Trophoblast cell (in vitro differentiated cells and primary cell): ENCODE data around the gene SELENOM.
"Not testable (repeated sequence)": the region's sequence is repeated elsewhere in the genome, so short reads cannot be mapped to it uniquely, and the experiment has no call there.

ENCODE experiments used
- DNase-seq, 2 donors: peaks; one replicate each; pipeline ENCODE4 v3.0.0-alpha.2; 2016
- H2AFZ ChIP-seq: 2 replicates; pipeline ENCODE4 v1.6.1; 2013; ENCODE audit warnings: low read length, moderate library complexity, mild to moderate bottlenecking; ENCODE audit not compliant: insufficient read depth, poor library complexity
- H2AK5ac ChIP-seq: 2 replicates; pipeline ENCODE4 v1.6.1; 2013; ENCODE audit warnings: mild to moderate bottlenecking, low read length
- H2BK120ac ChIP-seq: 2 replicates; pipeline ENCODE4 v1.6.1; 2013; ENCODE audit warnings: low read length, mild to moderate bottlenecking, moderate library complexity; ENCODE audit not compliant: insufficient read depth, poor library complexity
- H2BK12ac ChIP-seq: 2 replicates; pipeline ENCODE4 v1.6.1; 2013; ENCODE audit warnings: mild to moderate bottlenecking, low read length, moderate library complexity
- H2BK5ac ChIP-seq: 2 replicates; pipeline ENCODE4 v1.6.1; 2013; ENCODE audit warnings: low read length, low read depth, moderate library complexity, mild to moderate bottlenecking; ENCODE audit not compliant: poor library complexity
- H3K14ac ChIP-seq: 2 replicates; pipeline ENCODE4 v1.6.1; 2013; ENCODE audit warnings: mild to moderate bottlenecking, low read length
- H3K18ac ChIP-seq: 2 replicates; pipeline ENCODE4 v1.6.1; 2013; ENCODE audit warnings: mild to moderate bottlenecking, low read length
- H3K23ac ChIP-seq: 2 replicates; pipeline ENCODE4 v1.6.1; 2013; ENCODE audit warnings: low read length
- H3K27ac ChIP-seq: 2 replicates; pipeline ENCODE4 v1.5.1; 2013; ENCODE audit warnings: low read depth, mild to moderate bottlenecking, inconsistent platforms, low read length, moderate library complexity
- H3K27me3 ChIP-seq: 2 replicates; pipeline ENCODE4 v1.6.1; 2013; ENCODE audit warnings: inconsistent platforms, mild to moderate bottlenecking, low read length, moderate library complexity; ENCODE audit not compliant: insufficient read depth
- H3K36me3 ChIP-seq, 2 experiments: 1 replicate in 1 of 2; 2 replicates in 1 of 2; pipeline ENCODE4 v1.6.1; 2013; ENCODE audit warnings: low read length in 2 of 2, mild to moderate bottlenecking in 2 of 2, moderate library complexity in 1 of 2; ENCODE audit not compliant: insufficient read depth in 2 of 2, control insufficient read depth in 1 of 2
- H3K4ac ChIP-seq: 2 replicates; pipeline ENCODE4 v1.6.1; 2013; ENCODE audit warnings: low read depth, mild to moderate bottlenecking, low read length, moderate library complexity
- H3K4me1 ChIP-seq, 2 experiments: 1 replicate in 1 of 2; 2 replicates in 1 of 2; pipeline ENCODE4 v1.6.1; 2013; ENCODE audit warnings: low read length in 2 of 2, mild to moderate bottlenecking in 2 of 2, moderate library complexity in 1 of 2; ENCODE audit not compliant: insufficient read depth in 2 of 2, control insufficient read depth in 1 of 2
- H3K4me2 ChIP-seq: 2 replicates; pipeline ENCODE4 v1.6.1; 2013; ENCODE audit warnings: inconsistent platforms, mild to moderate bottlenecking, low read length, moderate library complexity
- H3K4me3 ChIP-seq: 2 replicates; pipeline ENCODE4 v1.5.1; 2013; ENCODE audit warnings: mild to moderate bottlenecking, low read depth, low read length, inconsistent platforms
- H3K79me1 ChIP-seq: one replicate; pipeline ENCODE4 v1.6.1; 2013; ENCODE audit warnings: low read length
- H3K79me2 ChIP-seq: 2 replicates; pipeline ENCODE4 v1.6.1; 2013; ENCODE audit warnings: low read length, mild to moderate bottlenecking; ENCODE audit not compliant: control insufficient read depth, insufficient read depth, poor library complexity
- H3K9ac ChIP-seq: 2 replicates; pipeline ENCODE4 v1.6.1; 2013; ENCODE audit warnings: mild to moderate bottlenecking, low read length
- H3K9me3 ChIP-seq: 2 replicates; pipeline ENCODE4 v1.6.1; 2013; ENCODE audit warnings: low read depth, mild to moderate bottlenecking, control low read depth, inconsistent platforms, low read length; ENCODE audit not compliant: insufficient read depth
- H4K12ac ChIP-seq: 2 replicates; pipeline ENCODE4 v1.6.1; 2013; ENCODE audit warnings: low read depth, mild to moderate bottlenecking, low read length, moderate library complexity
- H4K8ac ChIP-seq: 2 replicates; pipeline ENCODE4 v1.6.1; 2013; ENCODE audit warnings: low read depth, mild to moderate bottlenecking, low read length, moderate library complexity
- H4K91ac ChIP-seq: one replicate; pipeline ENCODE4 v1.6.1; 2013; ENCODE audit warnings: low read depth, mild to moderate bottlenecking, low read length, moderate library complexity
- WGBS: extraction: QIAGEN DNeasy Blood & Tissue Kit; methylation state at CpG from one replicate; pipeline ENCODE4 v1.1.7; 2013; ENCODE audit warnings: missing lambda C conversion rate; ENCODE audit not compliant: insufficient read length, insufficient coverage; ENCODE audit errors: extremely low coverage; 5-methylcytosine and 5-hydroxymethylcytosine counted together

SELENOM gene

DNA sequence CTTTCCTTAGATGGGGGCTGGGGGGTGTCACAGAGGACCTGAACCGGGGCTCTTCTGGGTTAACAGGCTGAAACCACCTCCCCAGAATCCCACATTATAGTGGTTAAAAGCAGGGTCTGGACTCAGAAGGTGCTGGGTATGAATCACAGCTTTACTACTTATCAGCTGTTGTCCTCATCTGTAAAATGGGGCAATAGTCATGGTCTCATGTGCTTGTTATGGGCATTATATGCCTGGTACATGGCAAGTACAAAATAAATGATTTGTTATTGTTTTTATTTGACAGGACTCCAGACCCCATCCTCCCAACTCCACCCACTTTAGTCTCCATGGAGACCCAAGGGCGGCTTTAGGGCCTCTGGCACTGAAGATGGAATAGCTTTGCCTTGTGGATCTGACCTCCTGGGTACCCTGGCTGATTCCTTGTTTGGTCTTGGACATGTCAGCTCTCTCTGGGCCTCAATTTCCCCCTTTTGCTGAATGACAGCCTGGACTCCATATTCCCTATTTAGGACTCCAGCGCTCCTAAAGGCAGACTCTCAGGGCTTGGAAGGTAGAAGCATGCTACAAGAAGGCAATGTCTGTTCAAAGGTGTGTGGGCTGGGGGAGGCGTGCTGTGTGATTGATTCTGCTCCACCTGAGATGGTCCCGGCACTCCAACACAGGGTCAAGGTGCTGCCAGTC is 27.1 kb downstream of the SELENOM start:
- peak overlapping the region; percentile 62 for H4K12ac ChIP-seq
- no CpG with 5 or more reads among the region's 5 CpGs for WGBS

DNA sequence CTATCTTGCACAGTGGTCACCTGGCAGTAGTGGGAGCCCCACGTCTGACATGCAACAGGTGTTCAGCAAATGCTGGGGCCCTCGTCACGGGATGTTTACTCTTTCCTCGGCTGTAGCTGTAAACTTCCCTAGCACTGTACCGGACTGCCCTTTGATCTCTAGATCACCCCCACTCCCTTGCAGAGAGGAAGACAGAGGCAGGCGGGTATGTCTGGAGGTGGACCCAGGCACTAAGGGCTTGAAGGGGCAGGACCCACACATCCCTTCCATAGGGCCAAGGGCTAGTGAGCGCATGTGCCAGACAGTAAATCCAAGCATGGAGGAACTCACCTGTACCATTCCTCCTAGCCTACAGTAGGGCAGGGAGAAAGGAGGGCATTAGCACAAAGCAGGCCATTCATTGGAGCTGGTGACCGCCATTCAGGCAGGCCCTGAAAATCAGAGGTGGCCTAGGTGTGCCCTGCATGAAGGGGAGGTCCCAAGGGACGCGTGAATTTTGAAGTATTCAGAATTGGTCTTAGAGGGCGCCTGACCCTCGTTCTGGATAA is 28.2 kb downstream of the SELENOM start:
- Histone ChIP-seq H4K91ac (no peak overlapping the region), H3K4me2 (no peak overlapping the region), H3K27ac (no peak overlapping the region), H2BK120ac (no peak overlapping the region), H2AK5ac (no peak overlapping the region), H3K14ac (no peak overlapping the region), H2BK5ac (no peak overlapping the region), H2AFZ (no peak overlapping the region), H4K8ac (no peak overlapping the region), H3K4ac (no peak overlapping the region), H3K23ac (no peak overlapping the region), H3K4me1 (peaks cover 28 to 31% of the 10 kb centered on the region in 2 experiments), H3K9ac (no peak overlapping the region), H3K36me3 (peaks cover 6 to 7% of the 10 kb centered on the region in 2 experiments), H2BK12ac (no peak overlapping the region), H3K27me3 (no peaks in the 10 kb centered on the region), H3K79me1 (peaks cover 14% of the 10 kb centered on the region), H3K4me3 (no peak overlapping the region), H3K9me3 (peaks cover 3% of the 10 kb centered on the region), H4K12ac (no peak overlapping the region), H3K18ac (no peak overlapping the region), H3K79me2 (peaks cover 16% of the 10 kb centered on the region)
- DNase-seq, result no peak
- no CpG with 5 or more reads among the region's 12 CpGs for WGBS

More for the DNA sequence above, 27.1 kb downstream of the SELENOM start:
- peak overlapping the region; percentile 78 for H3K9ac ChIP-seq
- peaks cover 3% of the 10 kb centered on the region for H3K9me3 ChIP-seq
- peak overlapping the region; percentile 10 for H3K14ac ChIP-seq
- H3K4me1 ChIP-seq, result peaks cover 29 to 36% of the 10 kb centered on the region in 2 experiments
- peak overlapping the region; percentile 78 for H4K8ac ChIP-seq
- peak overlapping the region; percentile 2 for H3K18ac ChIP-seq
- DNase-seq, result peak in 1 of 2 donors; percentile 12
- H3K79me1 ChIP-seq, result peaks cover 24% of the 10 kb centered on the region
- H4K91ac ChIP-seq, result peak overlapping the region; percentile 1
- H2BK12ac ChIP-seq, result no peak overlapping the region
- H2AFZ ChIP-seq, result peak overlapping the region; percentile 83
- H3K27me3 ChIP-seq, result no peaks in the 10 kb centered on the region
- H3K36me3 ChIP-seq, result peaks cover 6 to 7% of the 10 kb centered on the region in 2 experiments
- peak overlapping the region; percentile 67 for H3K4me2 ChIP-seq
- H3K23ac ChIP-seq, result no peak overlapping the region
- H2BK5ac ChIP-seq, result peak overlapping the region; percentile 86
- H2BK120ac ChIP-seq, result no peak overlapping the region
- no peak overlapping the region for H2AK5ac ChIP-seq
- peaks cover 21% of the 10 kb centered on the region for H3K79me2 ChIP-seq
- H3K4ac ChIP-seq, result no peak overlapping the region
- H3K4me3 ChIP-seq, result peak overlapping the region; percentile 76
- H3K27ac ChIP-seq, result no peak overlapping the region

DNA sequence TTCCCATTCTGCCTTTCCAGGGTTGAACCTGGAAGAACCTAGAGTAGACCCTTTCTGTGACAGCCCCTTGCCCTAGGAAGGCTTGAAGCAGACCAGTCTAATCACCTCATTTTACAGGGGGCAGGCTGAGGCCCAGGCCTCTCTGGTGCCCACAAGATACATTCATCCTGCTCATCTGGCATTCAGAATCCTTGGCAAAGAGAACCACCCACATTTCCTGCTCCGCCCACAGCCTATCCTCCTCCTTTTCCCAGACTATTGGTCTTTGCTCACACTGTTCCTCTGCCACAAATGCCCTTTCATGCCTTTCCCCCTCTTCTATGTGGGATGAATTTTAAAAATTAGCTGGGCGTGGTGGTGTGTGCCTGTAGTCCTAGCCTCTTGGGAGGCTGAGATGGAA is 29.0 kb downstream of the SELENOM start:
- H3K27me3 ChIP-seq, H3K4ac ChIP-seq, H3K36me3 ChIP-seq, DNase-seq, H4K12ac ChIP-seq, H2BK120ac ChIP-seq, H3K4me3 ChIP-seq, H2AFZ ChIP-seq, H3K4me2 ChIP-seq, H3K27ac ChIP-seq, H3K9ac ChIP-seq, H3K9me3 ChIP-seq, H2AK5ac ChIP-seq, H4K8ac ChIP-seq, H3K14ac ChIP-seq, H2BK12ac ChIP-seq, H3K18ac ChIP-seq, H4K91ac ChIP-seq, H2BK5ac ChIP-seq, H3K23ac ChIP-seq: not testable (repeated sequence)
- Histone ChIP-seq H3K4me1 (peaks cover 21 to 23% of the 10 kb centered on the region in 2 experiments), H3K79me2 (peaks cover 14% of the 10 kb centered on the region), H3K79me1 (peaks cover 14% of the 10 kb centered on the region)
- WGBS, result no CpG with 5 or more reads among the region's 2 CpGs

DNA sequence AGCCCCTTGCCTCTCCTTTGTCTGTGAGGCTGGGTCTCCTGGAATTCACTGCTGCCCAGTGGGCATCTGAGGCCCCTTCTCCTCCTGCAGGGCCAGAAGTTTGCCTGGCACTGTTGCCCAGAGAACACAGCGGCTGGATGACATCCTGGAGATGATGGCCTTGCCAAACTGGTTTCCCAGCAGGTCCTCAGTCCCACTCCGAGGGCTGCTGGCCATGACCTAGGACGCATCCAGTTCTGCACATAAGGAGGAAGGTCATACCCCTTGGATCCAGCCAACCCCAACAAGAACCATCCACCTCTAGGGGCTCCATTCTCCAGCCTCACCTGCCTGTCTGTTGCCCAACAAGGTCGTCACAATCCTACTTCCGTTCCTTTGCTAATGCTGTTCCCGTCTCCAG is 29.7 kb downstream of the SELENOM start:
- H2AK5ac ChIP-seq, result no peak overlapping the region
- no peaks in the 10 kb centered on the region for H3K27me3 ChIP-seq
- no peak overlapping the region for H4K91ac ChIP-seq
- no peaks in the 10 kb centered on the region for H3K9me3 ChIP-seq
- no CpG with 5 or more reads among the region's 6 CpGs for WGBS
- no peak overlapping the region for H3K4ac ChIP-seq
- no peak overlapping the region for H3K9ac ChIP-seq
- H3K4me2 ChIP-seq, result no peak overlapping the region
- H2AFZ ChIP-seq, result no peak overlapping the region
- no peak overlapping the region for H3K27ac ChIP-seq
- no peak overlapping the region for H2BK5ac ChIP-seq
- no peak overlapping the region for H3K23ac ChIP-seq
- no peak overlapping the region for H2BK120ac ChIP-seq
- H3K36me3 ChIP-seq, result no peaks in the 10 kb centered on the region
- DNase-seq, result no peak
- H4K8ac ChIP-seq, result no peak overlapping the region
- H4K12ac ChIP-seq, result no peak overlapping the region
- H3K4me1 ChIP-seq, result peaks cover 15 to 17% of the 10 kb centered on the region in 2 experiments
- H3K18ac ChIP-seq, result no peak overlapping the region
- peaks cover 14% of the 10 kb centered on the region for H3K79me2 ChIP-seq
- H2BK12ac ChIP-seq, result no peak overlapping the region
- peaks cover 14% of the 10 kb centered on the region for H3K79me1 ChIP-seq
- no peak overlapping the region for H3K14ac ChIP-seq
- no peak overlapping the region for H3K4me3 ChIP-seq
